HG03025 (cell line): ENCODE data around the gene DMD.
"Not testable (repeated sequence)": the region's sequence is repeated elsewhere in the genome, so short reads cannot be mapped to it uniquely, and the experiment has no call there.

Experiments
- ATAC-seq: cut with Tn5 transposase; IDR thresholded peaks from one replicate; pipeline ENCODE4 v1.9.1; 2021; ENCODE audit warnings: mild to moderate bottlenecking, moderate library complexity; ENCODE audit not compliant: unreplicated experiment, low FRiP score

Gene DMD

GRCh38 chrX:32137525-32137924, 1073.8 kb downstream of the DMD start:
- ATAC-seq, result no peak

DNA sequence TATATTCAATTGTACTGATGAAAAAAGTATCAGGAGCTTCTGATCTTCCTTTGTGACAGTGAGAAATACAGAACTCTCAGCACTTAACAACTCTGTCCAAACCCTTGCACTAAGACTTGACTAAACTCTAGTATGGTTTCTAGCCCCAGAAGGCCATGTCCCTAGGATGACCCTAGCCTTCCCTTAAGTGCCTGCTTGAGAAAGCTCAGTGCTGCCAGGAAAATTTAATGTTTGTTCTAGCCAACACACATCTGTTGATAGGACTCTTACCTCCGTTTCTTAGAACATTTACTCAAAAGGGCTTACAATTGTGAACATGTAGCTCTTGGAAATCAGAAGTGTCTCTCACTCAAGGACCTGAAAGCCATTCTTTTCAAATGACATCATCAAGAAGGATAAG, 1084.4 kb downstream of the DMD start:
- ATAC-seq, result no peak

DNA sequence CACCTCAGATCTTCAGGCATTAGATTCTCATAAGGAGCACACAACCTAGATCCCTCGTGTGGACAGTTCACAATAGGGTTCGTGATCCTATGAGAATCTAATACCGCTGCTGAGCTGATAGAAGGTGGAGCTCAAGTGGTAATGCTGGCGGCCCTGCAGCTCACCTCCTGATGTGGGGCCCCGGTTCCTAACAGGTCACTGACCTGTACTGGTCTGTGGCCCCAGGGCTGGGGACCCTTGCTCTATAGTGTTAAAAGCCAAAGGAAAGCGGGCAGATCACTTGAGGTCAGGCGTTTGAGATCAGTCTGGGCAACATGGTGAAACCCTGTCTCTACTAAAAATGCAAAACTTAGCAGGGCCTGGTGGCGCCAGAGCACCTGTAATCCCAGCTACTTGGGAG, 1092.5 kb downstream of the DMD start:
- ATAC-seq, result no peak

- ATAC-seq, result no peak
Measured at GRCh38 chrX:32116047-32116446, 1095.3 kb downstream of the DMD start.

- no peak for ATAC-seq
Measured at GRCh38 chrX:32087663-32088062, 1123.7 kb downstream of the DMD start.

GRCh38 chrX:32084757-32085156, 1126.6 kb downstream of the DMD start:
- ATAC-seq, result no peak

- no peak for ATAC-seq
Measured at GRCh38 chrX:32048285-32048684, 1163.1 kb downstream of the DMD start.

- ATAC-seq, result no peak
Measured at GRCh38 chrX:32045149-32045548, 1166.2 kb downstream of the DMD start.

DNA sequence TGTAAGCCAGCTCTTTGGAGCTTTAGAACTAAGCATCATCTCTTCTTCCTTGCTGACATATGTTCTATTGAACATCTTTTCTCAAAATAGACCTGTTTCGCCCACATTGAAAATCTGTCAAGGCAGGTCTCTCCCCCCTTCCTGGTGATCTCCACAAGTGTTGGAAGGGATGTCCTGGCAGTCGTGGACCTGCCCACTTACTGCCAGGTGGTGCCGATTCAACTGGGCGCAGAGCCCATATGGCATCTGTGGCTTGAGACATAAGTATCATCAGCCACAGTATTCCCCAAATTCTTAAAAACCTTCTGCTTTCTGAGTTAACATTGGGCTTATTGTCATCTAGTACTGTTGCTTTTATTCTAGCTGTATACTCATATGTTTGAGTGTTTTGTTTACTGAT, 1170.2 kb downstream of the DMD start:
- no peak for ATAC-seq

DNA sequence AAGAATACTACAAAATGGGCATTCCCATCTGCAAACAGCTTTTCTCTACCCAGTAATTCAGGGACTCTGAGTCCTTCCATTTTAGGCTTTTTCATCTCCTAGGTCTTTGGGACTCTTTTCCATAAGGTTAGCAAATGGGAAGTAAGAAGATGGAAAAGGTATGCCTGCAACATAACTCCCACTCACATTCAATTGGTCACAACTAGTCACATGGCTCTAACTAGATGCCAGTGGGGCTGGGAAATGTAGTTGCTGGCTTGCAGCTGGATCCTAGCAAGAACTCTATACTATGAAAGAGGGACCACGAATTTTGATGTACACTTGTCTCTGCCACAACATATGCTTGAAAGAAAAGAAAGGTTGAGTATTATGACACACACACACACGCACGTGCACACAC, 1184.6 kb downstream of the DMD start:
- ATAC-seq, result no peak

DNA sequence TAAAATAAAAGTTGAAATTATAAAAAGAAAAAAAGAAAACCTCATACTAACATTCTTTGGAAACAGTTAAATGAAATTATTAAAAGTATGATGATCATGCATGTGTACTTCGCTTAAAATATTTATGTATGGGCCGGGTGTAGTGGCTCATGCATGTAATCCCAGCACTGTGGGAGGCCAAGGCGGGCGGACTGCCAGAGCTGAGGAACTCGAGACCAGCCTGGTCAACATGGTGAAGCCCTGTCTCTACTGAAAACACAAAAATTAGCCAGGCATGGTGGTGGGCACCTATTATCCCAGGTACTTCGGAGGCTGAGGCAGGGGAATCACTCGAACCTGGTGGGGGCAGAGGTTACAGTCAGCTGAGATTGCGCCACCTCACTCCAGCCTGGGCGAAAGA, 1187.3 kb downstream of the DMD start:
- ATAC-seq, result no peak

- ATAC-seq, result no peak
Measured at GRCh38 chrX:32016195-32016594, 1195.2 kb downstream of the DMD start.

GRCh38 chrX:32010948-32011347, 1200.4 kb downstream of the DMD start:
- ATAC-seq, result no peak

DNA sequence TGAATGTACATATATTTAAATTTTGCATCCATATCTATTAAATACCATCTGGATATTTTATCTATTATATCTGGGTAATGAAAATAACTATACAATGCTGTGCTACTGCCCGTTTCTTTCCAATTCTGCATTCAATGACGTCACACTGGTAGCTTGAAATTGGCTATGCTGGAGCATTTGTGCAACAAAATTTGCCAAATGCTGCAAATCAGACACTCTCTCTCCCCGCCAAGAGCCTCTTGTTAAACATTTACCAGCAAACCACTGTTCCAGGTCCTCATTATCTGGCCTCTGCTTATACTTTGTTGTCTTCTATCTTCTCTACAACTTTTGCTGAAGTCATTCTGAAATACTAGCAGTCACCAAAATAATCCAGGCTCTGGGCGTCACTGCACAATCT, 1201.1 kb downstream of the DMD start:
- no peak for ATAC-seq

DNA sequence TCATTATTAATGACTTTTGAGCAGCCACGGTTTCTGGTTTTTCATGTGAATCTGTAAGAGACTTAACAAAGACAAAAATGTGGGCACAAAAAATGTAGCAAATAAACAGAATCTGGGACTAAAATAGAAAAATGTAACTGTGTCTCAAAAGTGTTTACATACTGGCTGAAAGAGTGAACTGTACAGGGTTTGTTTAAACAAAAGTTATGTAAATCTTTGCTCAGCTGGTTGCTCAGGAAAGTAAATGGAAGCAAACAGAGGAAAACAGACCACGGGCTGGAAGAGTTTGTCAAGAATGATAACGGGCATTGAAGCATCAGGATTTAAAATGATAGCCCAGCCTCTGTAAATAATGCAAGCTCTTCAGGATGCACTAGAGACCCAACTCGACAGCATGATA, 1217.7 kb downstream of the DMD start:
- ATAC-seq, result no peak

DNA sequence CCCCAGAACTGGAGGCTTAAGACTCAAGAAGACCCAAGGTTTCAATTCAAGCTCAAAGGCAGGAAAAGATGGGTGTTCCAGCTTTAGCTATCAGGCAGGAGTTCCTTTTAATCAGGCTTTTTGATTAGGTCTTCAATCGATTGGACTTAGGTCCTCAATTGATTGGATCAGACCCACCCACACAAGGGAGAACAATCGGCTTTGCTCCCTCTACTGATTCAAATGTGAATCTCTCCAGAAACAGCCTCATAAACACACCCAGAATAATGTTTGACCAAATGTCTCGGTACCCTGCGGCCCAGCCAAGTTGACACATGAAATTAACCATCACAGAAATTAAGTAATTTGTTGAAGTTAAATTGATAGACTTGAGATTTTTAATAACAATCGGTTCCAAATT, 1222.4 kb downstream of the DMD start:
- no peak for ATAC-seq

- ATAC-seq, result no peak
Measured at GRCh38 chrX:31981546-31982062, 1229.7 kb downstream of the DMD start.

GRCh38 chrX:31969714-31970113, 1241.6 kb downstream of the DMD start:
- ATAC-seq, result no peak

- ATAC-seq, result no peak
Measured at GRCh38 chrX:31962256-31962655, 1249.1 kb downstream of the DMD start.

DNA sequence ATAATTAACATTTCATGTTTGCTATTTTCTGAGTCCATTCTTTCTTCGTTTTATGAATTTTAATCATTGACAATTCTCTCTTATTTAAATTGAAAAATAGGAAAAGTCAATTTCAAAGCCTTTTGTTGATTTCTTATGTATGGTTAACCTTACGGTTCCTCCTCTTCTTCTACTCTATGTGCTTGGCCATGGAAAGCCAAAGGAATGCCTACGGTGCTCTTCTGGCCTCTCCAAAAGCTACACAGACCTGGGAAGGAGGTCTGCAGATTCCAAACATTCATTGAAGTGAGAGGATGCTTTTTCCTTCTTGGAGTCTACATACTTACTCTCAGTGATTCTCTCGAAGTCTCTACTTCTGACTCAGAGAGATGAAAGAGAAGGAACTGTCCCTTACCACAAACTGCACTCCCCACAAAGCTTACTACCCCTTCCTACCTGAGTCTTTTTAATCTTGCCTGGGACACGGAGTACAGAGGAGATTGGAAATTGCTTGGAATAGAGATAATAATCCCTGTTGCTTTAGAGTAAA, 1276.4 kb downstream of the DMD start:
- ATAC-seq, result no peak

GRCh38 chrX:31934015-31934414, 1277.3 kb downstream of the DMD start:
- no peak for ATAC-seq

DNA sequence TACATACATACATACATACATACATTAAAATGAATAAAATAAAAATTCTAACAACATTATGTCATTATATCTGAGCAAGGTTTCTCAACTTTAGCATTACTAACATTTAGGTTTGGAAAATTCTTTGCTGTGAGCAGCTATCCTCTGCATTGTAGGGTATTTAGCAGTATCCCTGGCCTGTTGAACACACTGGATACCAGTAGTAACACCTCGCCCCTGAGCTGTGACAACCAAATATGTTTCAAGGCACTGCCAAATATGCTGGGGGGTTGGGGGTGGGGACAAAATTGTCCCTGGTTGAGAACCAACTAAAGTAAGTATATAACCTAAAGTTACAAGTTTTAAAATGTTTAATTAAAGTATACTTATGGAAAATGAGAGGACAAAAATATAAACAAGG, 1278.6 kb downstream of the DMD start:
- no peak for ATAC-seq

GRCh38 chrX:31932320-31932719, 1279.0 kb downstream of the DMD start:
- not testable (repeated sequence) for ATAC-seq
